HG02759 (cell line): ENCODE measurements around the gene TAF1.
"Not testable (repeated sequence)": the region's sequence is repeated elsewhere in the genome, so short reads cannot be mapped to it uniquely, and the experiment has no call there.

Experiments
- ATAC-seq: cut with Tn5 transposase; IDR thresholded peaks from one replicate; pipeline ENCODE4 v1.9.1; 2021; ENCODE audit warnings: mild to moderate bottlenecking, moderate library complexity; ENCODE audit not compliant: unreplicated experiment

TAF1 gene

GRCh38 chrX:71365875-71366673, at the start of gene TAF1:
TAF1 (plus strand) TSS chrX:71366357; CDS start chrX:71366375, 18 bp downstream.
- peak; percentile 91 for ATAC-seq

- not testable (repeated sequence) for ATAC-seq
Measured at GRCh38 chrX:71316959-71317358, 49.2 kb upstream of the TAF1 start.

- ATAC-seq, result no peak
Measured at GRCh38 chrX:71320126-71320525, 46.0 kb upstream of the TAF1 start.

- ATAC-seq, result no peak
Measured at GRCh38 chrX:71321731-71322130, 44.4 kb upstream of the TAF1 start.

GRCh38 chrX:71324452-71324851, 41.7 kb upstream of the TAF1 start:
- ATAC-seq, result not testable (repeated sequence)

GRCh38 chrX:71326394-71326793, 39.8 kb upstream of the TAF1 start:
- no peak for ATAC-seq

- not testable (repeated sequence) for ATAC-seq
Measured at GRCh38 chrX:71349151-71349665, 16.9 kb upstream of the TAF1 start.

- ATAC-seq, result not testable (repeated sequence)
Measured at GRCh38 chrX:71349867-71350266, 16.3 kb upstream of the TAF1 start.

GRCh38 chrX:71352439-71352838, 13.7 kb upstream of the TAF1 start:
- not testable (repeated sequence) for ATAC-seq

- no peak for ATAC-seq
Measured at GRCh38 chrX:71364221-71364620, 1.9 kb upstream of the TAF1 start.

GRCh38 chrX:71365356-71365874, 742 bp upstream of the TAF1 start:
- no peak for ATAC-seq

- peak; percentile 18 for ATAC-seq
Measured at GRCh38 chrX:71366674-71367256, 608 bp downstream of the TAF1 start.

- ATAC-seq, result no peak
Measured at GRCh38 chrX:71367396-71367795, 1.2 kb downstream of the TAF1 start.

GRCh38 chrX:71372388-71372787, 6.2 kb downstream of the TAF1 start:
- no peak for ATAC-seq

- no peak for ATAC-seq
Measured at GRCh38 chrX:71378732-71379131, 12.6 kb downstream of the TAF1 start.

GRCh38 chrX:71391725-71392124, 25.6 kb downstream of the TAF1 start:
- ATAC-seq, result not testable (repeated sequence)

GRCh38 chrX:71393919-71394318, 27.8 kb downstream of the TAF1 start:
- ATAC-seq, result no peak

- no peak for ATAC-seq
Measured at GRCh38 chrX:71396576-71396975, 30.4 kb downstream of the TAF1 start.

- ATAC-seq, result no peak
Measured at GRCh38 chrX:71400710-71401109, 34.6 kb downstream of the TAF1 start.

- not testable (repeated sequence) for ATAC-seq
Measured at GRCh38 chrX:71416260-71416659, 50.1 kb downstream of the TAF1 start.

- ATAC-seq, result no peak
Measured at GRCh38 chrX:71420686-71421085, 54.5 kb downstream of the TAF1 start.

GRCh38 chrX:71432733-71433132, 66.6 kb downstream of the TAF1 start:
- no peak for ATAC-seq
